SU-DHL-6 (cell line): ENCODE data around the gene PTPN4.
A peak's percentile ranks its signal among the peaks of the same experiment; 100 is the strongest.

Experiments
- H2AFZ ChIP-seq: fragments of 200-600 bp; sonication (generic); 2 replicates; pipeline ENCODE4 v1.6.1; 2014; ENCODE audit warnings: low read depth, mild to moderate bottlenecking, moderate library complexity, mixed read lengths, antibody characterized with exemption, low read length; ENCODE audit not compliant: severe bottlenecking
- H3F3A ChIP-seq: fragments of 200-600 bp; shearing (Covaris generic); 2 replicates; pipeline ENCODE4 v1.6.0; 2016; ENCODE audit warnings: antibody characterized with exemption, mild to moderate bottlenecking; ENCODE audit not compliant: insufficient read depth
- H3K27ac ChIP-seq: fragments of 200-600 bp; sonication (generic); 2 replicates; pipeline ENCODE4 v1.5.1; 2016; ENCODE audit warnings: low read depth, mild to moderate bottlenecking, low read length, moderate library complexity, mixed read lengths
- H3K27me3 ChIP-seq: fragments of 200-600 bp; sonication (generic), shearing (Covaris generic); 2 replicates; pipeline ENCODE4 v1.6.0; 2014; ENCODE audit warnings: mild to moderate bottlenecking, low read length
- H3K36me3 ChIP-seq: fragments of 200-600 bp; sonication (generic); 2 replicates; pipeline ENCODE4 v1.6.1; 2014; ENCODE audit warnings: mild to moderate bottlenecking, low read length, mixed read lengths
- H3K4me2 ChIP-seq: fragments of 300-600, 200-600 bp; shearing (Covaris generic), sonication (generic); 2 replicates; pipeline ENCODE4 v1.6.0; 2014; ENCODE audit warnings: low read length, low read depth, mild to moderate bottlenecking; ENCODE audit not compliant: poor library complexity, severe bottlenecking
- H3K4me3 ChIP-seq: fragments of 200-600 bp; sonication (generic); 2 replicates; pipeline ENCODE4 v1.5.1; 2014; ENCODE audit warnings: antibody characterized with exemption, low read length, mild to moderate bottlenecking, mixed read lengths; ENCODE audit not compliant: insufficient read depth, poor library complexity, severe bottlenecking
- H3K79me2 ChIP-seq: fragments of 200-600 bp; sonication (generic); 2 replicates; pipeline ENCODE4 v1.6.1; 2014; ENCODE audit warnings: mild to moderate bottlenecking, low read length, moderate library complexity; ENCODE audit not compliant: insufficient read depth
- H3K9ac ChIP-seq: fragments of 200-600 bp; sonication (generic); 2 replicates; pipeline ENCODE4 v1.7.0; 2014; ENCODE audit warnings: mild to moderate bottlenecking, low read length
- H3K9me2 ChIP-seq: fragments of 200-600 bp; sonication (generic); replicated peaks from 2 replicates; pipeline ENCODE4 v1.6.1; 2014; ENCODE audit warnings: low read length; ENCODE audit not compliant: insufficient read depth
- H3K9me3 ChIP-seq: fragments of 200-600 bp; sonication (generic); 2 replicates; pipeline ENCODE4 v1.6.1; 2014; ENCODE audit warnings: low read length, mixed read lengths; ENCODE audit not compliant: insufficient read depth
- H4K20me1 ChIP-seq: fragments of 200-600 bp; sonication (generic); 2 replicates; pipeline ENCODE4 v1.6.1; 2014; ENCODE audit warnings: low read depth, mild to moderate bottlenecking, antibody characterized with exemption, low read length, moderate library complexity, mixed read lengths
- CTCF ChIP-seq: fragments of 200-600 bp; sonication (generic); IDR thresholded peaks from one replicate; pipeline ENCODE4 v1.5.1; 2017; ENCODE audit warnings: antibody characterized with exemption, mild to moderate bottlenecking, low read length, moderate library complexity; ENCODE audit not compliant: insufficient read depth, poor library complexity, severe bottlenecking
- EZH2phosphoT487 ChIP-seq: fragments of 200-600 bp; sonication (generic), shearing (Covaris generic); conservative IDR thresholded peaks from 2 replicates; pipeline ENCODE4 v1.6.1; 2018; ENCODE audit warnings: mild to moderate bottlenecking, antibody characterized with exemption, low read length, moderate library complexity, mixed read lengths

The PTPN4 gene

GRCh38 chr2:119755906-119756305 lies 3.8 kb upstream of the PTPN4 start:
- H2AFZ ChIP-seq: no peak overlapping the region
- peaks cover 6% of the 10 kb centered on the region; the same call in 1 of the 2 replicates for H3K79me2 ChIP-seq
- H3K9me2 ChIP-seq: no peaks in the 10 kb centered on the region
- no peaks in the 10 kb centered on the region for H3K27me3 ChIP-seq
- TF ChIP-seq CTCF (no peak), EZH2phosphoT487 (no peak)
- H3K4me2 ChIP-seq: no peak overlapping the region
- H3K4me3 ChIP-seq: no peak overlapping the region
- H3K27ac ChIP-seq: no peak overlapping the region
- no peaks in the 10 kb centered on the region for H3K36me3 ChIP-seq
- H3K9ac ChIP-seq: no peak overlapping the region
- H3K9me3 ChIP-seq: no peaks in the 10 kb centered on the region
- H3F3A ChIP-seq: peaks cover 12% of the 10 kb centered on the region; the same call in 1 of the 2 replicates
- H4K20me1 ChIP-seq: no peaks in the 10 kb centered on the region

GRCh38 chr2:119756837-119757236 lies 2.9 kb upstream of the PTPN4 start:
- peaks cover 15% of the 10 kb centered on the region; the same call in 1 of the 2 replicates for H3K79me2 ChIP-seq
- H4K20me1 ChIP-seq: no peaks in the 10 kb centered on the region
- H3F3A ChIP-seq: peaks cover 12% of the 10 kb centered on the region; the same call in 1 of the 2 replicates
- H2AFZ ChIP-seq: no peak overlapping the region
- H3K4me3 ChIP-seq: no peak overlapping the region
- no peak for TF ChIP-seq CTCF
- no peaks in the 10 kb centered on the region for H3K9me2 ChIP-seq
- no peak overlapping the region for H3K27ac ChIP-seq
- H3K9ac ChIP-seq: no peak overlapping the region
- H3K27me3 ChIP-seq: no peaks in the 10 kb centered on the region
- no peaks in the 10 kb centered on the region for H3K9me3 ChIP-seq
- no peak overlapping the region for H3K4me2 ChIP-seq
- H3K36me3 ChIP-seq: no peaks in the 10 kb centered on the region

GRCh38 chr2:119758881-119759450 lies 756 bp upstream of the PTPN4 start:
- Histone ChIP-seq H3K27me3 (no peaks in the 10 kb centered on the region), H2AFZ (peak overlapping the region; percentile 97), H3K27ac (0 out of 2 replicates have a peak overlapping the region, but pooled peaks have one; percentile 27), H3K36me3 (no peaks in the 10 kb centered on the region), H3K4me3 (peak overlapping the region; percentile 47), H3K79me2 (peaks cover 24% of the 10 kb centered on the region; the same call in 1 of the 2 replicates), H3F3A (peaks cover 12% of the 10 kb centered on the region; the same call in 1 of the 2 replicates), H4K20me1 (no peaks in the 10 kb centered on the region), H3K9ac (peak overlapping the region; percentile 49), H3K9me3 (no peaks in the 10 kb centered on the region), H3K4me2 (peak overlapping the region; percentile 71), H3K9me2 (no peaks in the 10 kb centered on the region)
- TF ChIP-seq CTCF (no peak), EZH2phosphoT487 (no peak)
